HepG2 (cell line): ENCODE results near the gene ATXN7L3. TPM values are rescaled to one million over a fixed set of nuclear protein-coding genes. Genes with fewer than 3 reads are reported as not detected.

Source experiments
- ATAC-seq: fragments of 200-7000 bp; cut with Tn5 transposase; 3 replicates; pipeline ENCODE4 v1.9.1; 2020; ENCODE audit warnings: mild to moderate bottlenecking, moderate library complexity
- BruUV-seq: library from RNA; stranded (reverse); fragments of 400-500 nt; replicated peaks from 2 replicates; lab custom pipeline; 2021; lab: Mats Ljungman, UMichigan
- CTCF ChIA-PET: fragments of 300-600 bp; formaldehyde crosslinking; extraction: SDS; loops from one replicate; lab custom pipeline; 2021; ENCODE audit warnings: low total read pairs, inconsistent platforms, low intra/inter-chr PET ratio; lab: Yijun Ruan, JAX
- POLR2A ChIA-PET: fragments of 350-600 bp; sonication (Branson Sonifier 250); formaldehyde crosslinking; loops from one replicate; lab custom pipeline; 2020; ENCODE audit warnings: antibody characterized with exemption, inconsistent platforms; lab: Yijun Ruan, JAX
- DNase-seq: peaks from one replicate; pipeline ENCODE4 v3.0.0-alpha.2; 2015; ENCODE audit warnings: low spot score
- FAIRE-seq: peaks from 3 replicates; lab custom pipeline; 2011; peaks lifted over from hg19 to GRCh38; lab: Jason Lieb, UNC
- H2AFZ ChIP-seq: one replicate; pipeline ENCODE4 v1.6.1; 2011; ENCODE audit warnings: low read length, inconsistent platforms
- H3K27ac ChIP-seq: fragments of 300-600 bp; 3 replicates; pipeline ENCODE4 v1.8.0; 2011; ENCODE audit warnings: mixed run types, mild to moderate bottlenecking, mixed read lengths, low read length, inconsistent platforms; ENCODE audit not compliant: insufficient read depth; ENCODE audit errors: extremely low read length
- H3K27me3 ChIP-seq, 2 experiments: fragments of 200-600 bp in 1 of 2; 2 replicates in 1 of 2; 3 replicates in 1 of 2; pipeline versions ENCODE4 v1.6.0 to v1.8.0; 2011; ENCODE audit warnings: low read length in 2 of 2, mild to moderate bottlenecking in 2 of 2, moderate library complexity in 2 of 2, inconsistent platforms in 1 of 2; ENCODE audit not compliant: insufficient read depth in 2 of 2, control insufficient read depth in 1 of 2
- H3K36me3 ChIP-seq, 2 experiments: fragments of 200-600 bp in 1 of 2; replicated peaks in 1 of 2; 2 replicates in 1 of 2; 3 replicates in 1 of 2; pipeline versions ENCODE4 v1.5.1 to v1.8.0; 2011; ENCODE audit warnings: low read length in 2 of 2, inconsistent platforms in 1 of 2; ENCODE audit not compliant: insufficient read depth in 2 of 2, control insufficient read depth in 1 of 2
- H3K4me1 ChIP-seq: 2 replicates; pipeline ENCODE4 v1.5.1; 2012; ENCODE audit warnings: low read length, inconsistent platforms; ENCODE audit not compliant: insufficient read depth
- H3K4me2 ChIP-seq: 2 replicates; pipeline ENCODE4 v1.6.0; 2011; ENCODE audit warnings: low read depth, low read length, inconsistent platforms
- H3K4me3 ChIP-seq, 3 experiments: fragments of 200-600 bp in 1 of 3; sonication (generic), shearing (Covaris generic) in 1 of 3; replicated peaks in 1 of 3; 2 replicates each; pipeline ENCODE4 v1.5.1; 2011 to 2016; ENCODE audit warnings: low read length in 3 of 3, inconsistent platforms in 2 of 3, low read depth in 2 of 3, mild to moderate bottlenecking in 2 of 3, control low read depth in 1 of 3, mixed read lengths in 1 of 3; ENCODE audit not compliant: insufficient read depth in 1 of 3
- H3K79me2 ChIP-seq: one replicate; pipeline ENCODE4 v1.6.1; 2011; ENCODE audit warnings: low read length, inconsistent platforms; ENCODE audit not compliant: insufficient read depth
- H3K9ac ChIP-seq: 2 replicates; pipeline ENCODE4 v1.6.0; 2011; ENCODE audit warnings: mild to moderate bottlenecking, low read depth, low read length, inconsistent platforms; ENCODE audit not compliant: insufficient read depth
- H3K9me3 ChIP-seq: 2 replicates; pipeline ENCODE4 v1.5.1; 2012; ENCODE audit warnings: mild to moderate bottlenecking, low read length
- H4K20me1 ChIP-seq: 2 replicates; pipeline ENCODE4 v1.6.0; 2011; ENCODE audit warnings: inconsistent platforms, mild to moderate bottlenecking, low read length, moderate library complexity; ENCODE audit not compliant: insufficient read depth
- NR2C2 ChIP-seq: sonication (generic); formaldehyde crosslinking; IDR thresholded peaks from 2 replicates; pipeline ENCODE4 v1.4.0; 2020; ENCODE audit warnings: missing genetic modification reagents, mild to moderate bottlenecking, moderate library complexity, borderline replicate concordance
- POLR2A ChIP-seq, 2 experiments: IDR thresholded peaks; 2 replicates each; pipeline ENCODE4 v1.6.1; 2011; ENCODE audit warnings: low read depth in 2 of 2, low read length in 2 of 2, mild to moderate bottlenecking in 1 of 2, moderate library complexity in 1 of 2; ENCODE audit not compliant: insufficient read depth in 1 of 2
- POLR2AphosphoS5 ChIP-seq: IDR thresholded peaks from 2 replicates; pipeline ENCODE4 v1.6.1; 2012; ENCODE audit warnings: low read depth, low read length
- PRMT3 ChIP-seq: sonication (generic); formaldehyde crosslinking; IDR thresholded peaks from 2 replicates; pipeline ENCODE4 v1.8.1; 2022; ENCODE audit warnings: low read depth, mild to moderate bottlenecking, moderate library complexity, missing genetic modification reagents, borderline replicate concordance
- RBM22 ChIP-seq: fragments of 200-400 bp; formaldehyde crosslinking; optimal IDR thresholded peaks from 2 replicates; pipeline ENCODE3; 2017; ENCODE audit warnings: mild to moderate bottlenecking, low read length, moderate library complexity
- ZNF281 ChIP-seq: sonication (generic); formaldehyde crosslinking; IDR thresholded peaks from 2 replicates; pipeline ENCODE4 v1.4.0; 2020; ENCODE audit warnings: missing genetic modification reagents, borderline replicate concordance
- WGBS: methylation state at CpG from one replicate; pipeline ENCODE4 v1.1.6; 2017; ENCODE audit warnings: low lambda C conversion rate; 5-methylcytosine and 5-hydroxymethylcytosine counted together
- in situ Hi-C: cut with HindIII; loops from 2 replicates; pipeline ENCODE4 v1.10.0; 2017; ENCODE audit warnings: low pct_unique_long_range_greater_than_20kb; ENCODE audit not compliant: extremely low pct_ligation_motif_present
- intact Hi-C: fragments of 100-400 bp; cut with micrococcal nuclease; formaldehyde crosslinking; loops from one replicate; pipeline ENCODE4 v1.10.0; 2022; ENCODE audit not compliant: unreplicated experiment
- polyA plus RNA-seq, 8 experiments: library from polyadenylated mRNA; depleted of rRNA in 3 of 8; stranded (reverse) in 7 of 8; unstranded in 1 of 8; fragments of >200 nt; fragmentation: Illumina TruSeq in 4 of 8; extraction: Trizol in 4 of 8; gene quantifications; 2 replicates each; pipeline versions ENCODE4 v1.2.1 to v1.2.3, GENCODE V29; 2011 to 2016; ENCODE audit warnings: low read depth in 4 of 8, missing spikeins in 1 of 8, mixed read lengths in 1 of 8; ENCODE audit not compliant: insufficient read depth in 1 of 8
- total RNA-seq, 5 experiments: library from RNA; depleted of rRNA; stranded (reverse); fragments of >200 nt; fragmentation: Illumina TruSeq; extraction: Trizol; gene quantifications; 2 replicates each; pipeline ENCODE4 v1.2.3, GENCODE V29; 2016; ENCODE audit warnings: low read depth in 1 of 5

Gene ATXN7L3
- total and polyA plus RNA-seq, 2 of the 13 experiments (the other 11 are each of a cell fraction or from before 2014, with no cell fraction given): 44.5 to 59.1 TPM

GRCh38 chr17:44205962-44206824 is 6.5 kb upstream of the ATXN7L3 start:
- CTCF ChIA-PET: no interaction called here
- peaks cover 23% of the 10 kb centered on the region for H3K4me1 ChIP-seq
- H3K4me3 ChIP-seq: no peak overlapping the region
- POLR2A ChIA-PET: interaction anchor here (1.2 to 2.1 kb wide), 5 partner anchors 11 to 68 kb away, joined by 3 to 9 read pairs (median 4); partner anchors contain the start of gene TMUB2
- no peak overlapping the region for H3K9ac ChIP-seq
- H3K79me2 ChIP-seq: no peaks in the 10 kb centered on the region
- WGBS: 83% methylated on average over 13 of the region's 13 CpGs
- no peak overlapping the region for H2AFZ ChIP-seq
- peak; percentile 9 to 16; a peak in 1 of 4 replicates for TF ChIP-seq POLR2A (IDR thresholded peaks at IDR 0.05; ENCODE audit: insufficient read depth in 1 of 2, low read depth in 2 of 2, low read length in 2 of 2)
- TF ChIP-seq ZNF281 (CRISPR knock-in tag): peak; percentile 51; the same call in 1 of the 2 replicates
- no peak for TF ChIP-seq NR2C2 (CRISPR knock-in tag)
- TF ChIP-seq PRMT3 (CRISPR knock-in tag): no peak
- peak; percentile 86 for TF ChIP-seq RBM22
- peak; percentile 42 for TF ChIP-seq POLR2AphosphoS5
- no peaks in the 10 kb centered on the region for H3K9me3 ChIP-seq
- no peaks in the 10 kb centered on the region for H3K27me3 ChIP-seq
- H4K20me1 ChIP-seq: no peaks in the 10 kb centered on the region
- intact Hi-C loops: no loop called here
- no peak overlapping the region for H3K27ac ChIP-seq
- 0 out of 3 replicates have a peak, but pooled peaks have one; percentile 3 for ATAC-seq
- no peak for DNase-seq
- no peak for FAIRE-seq
- no peak overlapping the region for H3K4me2 ChIP-seq
- in situ Hi-C loops: no loop called here
- peaks cover 18 to 39% of the 10 kb centered on the region in 2 experiments for H3K36me3 ChIP-seq
- no TSS peak for BruUV-seq
